IMR-90 (cell line): ENCODE data around the gene MSX1. TPM values are rescaled to one million over a fixed set of nuclear protein-coding genes. Genes with fewer than 3 reads are reported as not detected.

Experiments used
- ATAC-seq: fragments of 200-7000 bp; cut with Tn5 transposase; 2 replicates; pipeline ENCODE4 v1.9.1; 2020; ENCODE audit warnings: low read depth, mild to moderate bottlenecking, moderate library complexity
- BruUV-seq: library from RNA; stranded (reverse); fragments of 400-500 nt; replicated peaks from 2 replicates; lab custom pipeline; 2021; lab: Mats Ljungman, UMichigan
- CTCF ChIA-PET: fragments of 300-600 bp; formaldehyde crosslinking; extraction: SDS; loops from one replicate; lab custom pipeline; 2021; ENCODE audit warnings: antibody characterized with exemption; lab: Yijun Ruan, JAX
- POLR2A ChIA-PET: fragments of 300-600 bp; sonication (Branson Sonifier 250); formaldehyde crosslinking; loops from one replicate; lab custom pipeline; 2022; ENCODE audit warnings: antibody characterized with exemption; ENCODE audit not compliant: unreplicated experiment; lab: Charles Lee
- DNase-seq: peaks from one replicate; pipeline ENCODE4 v3.0.0; 2013
- H2AFZ ChIP-seq: replicated peaks from 2 replicates; pipeline ENCODE3; 2013; ENCODE audit warnings: low read length, mild to moderate bottlenecking; ENCODE audit not compliant: poor library complexity
- H2AK5ac ChIP-seq: 2 replicates; pipeline ENCODE4 v1.6.1; 2013; ENCODE audit warnings: low read depth, low read length, inconsistent platforms
- H2AK9ac ChIP-seq: replicated peaks from 2 replicates; pipeline ENCODE3; 2013; ENCODE audit warnings: mild to moderate bottlenecking, low read depth, low read length, moderate library complexity; ENCODE audit not compliant: poor library complexity
- H2BK120ac ChIP-seq: 2 replicates; pipeline ENCODE4 v1.6.1; 2013; ENCODE audit warnings: low read depth, low read length, inconsistent platforms
- H2BK15ac ChIP-seq: 3 replicates; pipeline ENCODE4 v1.6.1; 2013; ENCODE audit warnings: low read depth, low read length, inconsistent platforms
- H2BK20ac ChIP-seq: 2 replicates; pipeline ENCODE4 v1.6.1; 2013; ENCODE audit warnings: low read depth, mild to moderate bottlenecking, inconsistent platforms, low read length, moderate library complexity
- H2BK5ac ChIP-seq: 2 replicates; pipeline ENCODE4 v1.6.1; 2013; ENCODE audit warnings: mild to moderate bottlenecking, low read depth, low read length, inconsistent platforms; ENCODE audit not compliant: poor library complexity, severe bottlenecking
- H3K14ac ChIP-seq: replicated peaks from 2 replicates; pipeline ENCODE4 v1.6.1; 2013; ENCODE audit warnings: low read depth, low read length, inconsistent platforms
- H3K18ac ChIP-seq: 2 replicates; pipeline ENCODE4 v1.6.1; 2013; ENCODE audit warnings: low read depth, low read length, control low read depth
- H3K23ac ChIP-seq: 2 replicates; pipeline ENCODE4 v1.6.1; 2013; ENCODE audit warnings: low read depth, low read length, inconsistent platforms
- H3K27ac ChIP-seq: 2 replicates; pipeline ENCODE4 v1.5.1; 2013; ENCODE audit warnings: mild to moderate bottlenecking, control low read depth, low read length; ENCODE audit not compliant: insufficient read depth
- H3K27me3 ChIP-seq: 2 replicates; pipeline ENCODE4 v1.6.1; 2013; ENCODE audit warnings: low read length; ENCODE audit not compliant: control insufficient read depth, insufficient read depth
- H3K36me3 ChIP-seq: 2 replicates; pipeline ENCODE4 v1.6.1; 2013; ENCODE audit warnings: low read length, mixed read lengths; ENCODE audit not compliant: control insufficient read depth, insufficient read depth
- H3K4ac ChIP-seq: 2 replicates; pipeline ENCODE4 v1.6.1; 2013; ENCODE audit warnings: low read depth, low read length, inconsistent platforms
- H3K4me1 ChIP-seq: 2 replicates; pipeline ENCODE4 v1.6.1; 2013; ENCODE audit warnings: low read length, mixed read lengths; ENCODE audit not compliant: control insufficient read depth, insufficient read depth
- H3K4me2 ChIP-seq: 2 replicates; pipeline ENCODE4 v1.6.1; 2013; ENCODE audit warnings: low read depth, mild to moderate bottlenecking, control low read depth, low read length, moderate library complexity
- H3K4me3 ChIP-seq: 2 replicates; pipeline ENCODE4 v1.5.1; 2013; ENCODE audit warnings: low read depth, mild to moderate bottlenecking, control low read depth, low read length, moderate library complexity; ENCODE audit not compliant: insufficient read depth
- H3K56ac ChIP-seq: 2 replicates; pipeline ENCODE4 v1.6.1; 2013; ENCODE audit warnings: low read length, inconsistent platforms; ENCODE audit not compliant: insufficient read depth; ENCODE audit errors: extremely low read depth
- H3K79me1 ChIP-seq, 2 experiments: 2 replicates each; pipeline ENCODE4 v1.6.1; 2013; ENCODE audit warnings: low read length in 2 of 2, inconsistent platforms in 1 of 2, low read depth in 1 of 2
- H3K9ac ChIP-seq: 2 replicates; pipeline ENCODE4 v1.6.1; 2013; ENCODE audit warnings: low read depth, low read length, control low read depth
- H3K9me1 ChIP-seq: 2 replicates; pipeline ENCODE4 v1.6.1; 2013; ENCODE audit warnings: low read length, inconsistent platforms; ENCODE audit not compliant: insufficient read depth
- H3K9me3 ChIP-seq: 2 replicates; pipeline ENCODE4 v1.6.1; 2013; ENCODE audit warnings: low read length; ENCODE audit not compliant: control insufficient read depth, insufficient read depth
- H4K20me1 ChIP-seq: 2 replicates; pipeline ENCODE4 v1.6.1; 2013; ENCODE audit warnings: low read length, inconsistent platforms; ENCODE audit not compliant: insufficient read depth
- H4K5ac ChIP-seq: 2 replicates; pipeline ENCODE4 v1.6.1; 2013; ENCODE audit warnings: mild to moderate bottlenecking, low read depth, low read length, control low read depth
- H4K8ac ChIP-seq, 2 experiments: 2 replicates each; pipeline ENCODE4 v1.6.1; 2013; ENCODE audit warnings: low read depth in 2 of 2, low read length in 2 of 2, control low read depth in 1 of 2, inconsistent platforms in 1 of 2
- H4K91ac ChIP-seq: 2 replicates; pipeline ENCODE4 v1.6.1; 2013; ENCODE audit warnings: low read depth, low read length, inconsistent platforms; ENCODE audit not compliant: insufficient read depth
- BHLHE40 ChIP-seq: fragments of 150-350 bp; IDR thresholded peaks from 2 replicates; pipeline ENCODE4 v1.6.1; 2016; ENCODE audit warnings: mild to moderate bottlenecking, low read depth, low read length
- CEBPB ChIP-seq: IDR thresholded peaks from 2 replicates; pipeline ENCODE4 v1.6.1; 2012; ENCODE audit warnings: low read depth, low read length, improper control_type of control experiment
- CHD1 ChIP-seq: IDR thresholded peaks from 2 replicates; pipeline ENCODE4 v1.6.1; 2012; ENCODE audit warnings: low read depth, low read length, improper control_type of control experiment
- CTCF ChIP-seq: conservative IDR thresholded peaks from 2 replicates; pipeline ENCODE4 v1.5.1; 2012; ENCODE audit warnings: mild to moderate bottlenecking, low read depth, low read length, improper control_type of control experiment
- WGBS, 2 experiments: methylation state at CpG; one replicate each; pipeline versions ENCODE4 v1.1.5 to v1.1.7; 2013; ENCODE audit warnings: missing lambda C conversion rate in 2 of 2; ENCODE audit not compliant: insufficient read length in 1 of 2; ENCODE audit errors: extremely low coverage in 2 of 2; 5-methylcytosine and 5-hydroxymethylcytosine counted together
- dilution Hi-C: fragments of 300-500 bp; cut with HindIII; formaldehyde crosslinking; loops from one replicate; pipeline ENCODE4 v1.14.3; 2018; ENCODE audit warnings: low sequenced_read_pairs; ENCODE audit not compliant: unreplicated experiment
- in situ Hi-C: fragments of 300-500 bp; cut with MboI; formaldehyde crosslinking; loops from 3 replicates; pipeline ENCODE4 v1.14.3; 2019; ENCODE audit warnings: low sequenced_read_pairs, inconsistent platforms, mixed read lengths
- intact Hi-C: fragments of 100-400 bp; cut with micrococcal nuclease; formaldehyde crosslinking; loops from 2 replicates; pipeline ENCODE4 v1.10.0; 2022
- polyA plus RNA-seq, 3 experiments: library from polyadenylated mRNA; depleted of rRNA; stranded (reverse); fragments of >200 nt; gene quantifications; 2 replicates each; pipeline ENCODE4 v1.2.3, GENCODE V29; 2012; ENCODE audit warnings: low replicate concordance in 1 of 3
- total RNA-seq: library from RNA; depleted of rRNA; stranded (reverse); fragments of >200 nt; gene quantifications from 2 replicates; pipeline ENCODE4 v1.2.3, GENCODE V29; 2012

The MSX1 gene
- total and polyA plus RNA-seq, 2 of the 4 experiments (the other 2 are of a cell fraction) = 1.1 to 3.9 TPM

- H2AFZ ChIP-seq = no peak overlapping the region
- in situ Hi-C loops (no loop called here), intact Hi-C loops (no loop called here), dilution Hi-C loops (no loop called here)
- no peak overlapping the region for H2BK120ac ChIP-seq
- H3K27me3 ChIP-seq = peaks cover 34% of the 10 kb centered on the region
- no peaks in the 10 kb centered on the region for H3K4me1 ChIP-seq
- H2AK5ac ChIP-seq = no peak overlapping the region
- TF ChIP-seq CEBPB (no peak), CTCF (no peak), BHLHE40 (no peak), CHD1 (no peak)
- H4K5ac ChIP-seq = no peak overlapping the region
- H3K9me1 ChIP-seq = no peaks in the 10 kb centered on the region
- H3K23ac ChIP-seq = no peak overlapping the region
- no peaks in the 10 kb centered on the region for H3K9me3 ChIP-seq
- no peak overlapping the region for H3K4me3 ChIP-seq
- H3K4me2 ChIP-seq = no peak overlapping the region
- H3K56ac ChIP-seq = no peak overlapping the region
- no peaks in the 10 kb centered on the region for H3K36me3 ChIP-seq
- no peak overlapping the region for H3K14ac ChIP-seq
- H2BK5ac ChIP-seq = no peak overlapping the region
- H4K91ac ChIP-seq = no peak overlapping the region
- no peak overlapping the region for H2BK20ac ChIP-seq
- DNase-seq (no peak), ATAC-seq (no peak)
- BruUV-seq = no TSS peak
- H3K27ac ChIP-seq = no peak overlapping the region
- no peak overlapping the region for H2AK9ac ChIP-seq
- no peak overlapping the region for H3K9ac ChIP-seq
- no peaks in the 10 kb centered on the region for H4K20me1 ChIP-seq
- POLR2A ChIA-PET = no interaction called here
- no peak overlapping the region for H4K8ac ChIP-seq
- 0% methylated on average over 3 of the region's 7 CpGs; no CpG with 5 or more reads in 1 of the 2 experiments for WGBS, 2 experiments
- H3K4ac ChIP-seq = no peak overlapping the region
- H2BK15ac ChIP-seq = no peak overlapping the region
- H3K18ac ChIP-seq = no peak overlapping the region
- CTCF ChIA-PET = no interaction called here
- no peaks in the 10 kb centered on the region for H3K79me1 ChIP-seq
These were observed 31.2 kb downstream of the MSX1 start for GRCh38 chr4:4890574-4891255.
